Measurements from ENCODE around the gene NKAIN2. TPM values are rescaled to one million over a fixed set of nuclear protein-coding genes. Genes with fewer than 3 reads are reported as not detected.

The NKAIN2 gene
- total RNA-seq, 2 donors from 2014 or later, result 0.29 TPM; not detected in 1

- H3K27me3 Mint-ChIP-seq (ENCODE audit: insufficient read depth), result no peaks in the 10 kb centered on the region
- no peaks in the 10 kb centered on the region for H3K36me3 Mint-ChIP-seq (ENCODE audit: low read depth)
- H3K27me3 ChIP-seq (ENCODE audit: control insufficient read depth, insufficient read depth, low read length, poor library complexity, severe bottlenecking), result peaks cover under 1% of the 10 kb centered on the region
- no peak for TF ChIP-seq CTCF (conservative IDR thresholded peaks at IDR 0.05)
- H3K27ac ChIP-seq (ENCODE audit: low read depth, low read length), result no peak overlapping the region
- no peak overlapping the region for H3K27ac Mint-ChIP-seq
- H3K4me3 Mint-ChIP-seq, result no peak overlapping the region
- DNase-seq, result no peak
- no peaks in the 10 kb centered on the region for H3K36me3 ChIP-seq (ENCODE audit: control insufficient read depth, insufficient read depth, low read length)
- H3K4me1 ChIP-seq (ENCODE audit: control insufficient read depth, insufficient read depth, low read length), result no peaks in the 10 kb centered on the region
- peaks cover under 1% of the 10 kb centered on the region for H3K4me1 Mint-ChIP-seq
- H3K9ac ChIP-seq (ENCODE audit: extremely low read depth, low read length, poor library complexity, severe bottlenecking), result no peak overlapping the region
- H3K9me3 Mint-ChIP-seq, result no peaks in the 10 kb centered on the region
- no peak overlapping the region for H3K4me3 ChIP-seq (ENCODE audit: low read length)
- H3K9me3 ChIP-seq (ENCODE audit: control insufficient read depth, low read length), result no peaks in the 10 kb centered on the region
- 89% methylated on average over 4 of the region's 5 CpGs; no CpG with 5 or more reads in 1 of the 2 experiments for WGBS, 2 experiments (ENCODE audit: insufficient coverage in 1 of 2, insufficient read length in 1 of 2)
These were observed 248.5 kb downstream of the NKAIN2 start for GRCh38 chr6:124052120-124052519.

- Histone ChIP-seq H3K4me1 (ENCODE audit: control insufficient read depth, insufficient read depth, low read length) (peaks cover 4% of the 10 kb centered on the region), H3K4me3 (ENCODE audit: low read length) (no peak overlapping the region), H3K9ac (ENCODE audit: extremely low read depth, low read length, poor library complexity, severe bottlenecking) (no peak overlapping the region), H3K9me3 (ENCODE audit: control insufficient read depth, low read length) (no peaks in the 10 kb centered on the region), H3K36me3 (ENCODE audit: control insufficient read depth, insufficient read depth, low read length) (no peaks in the 10 kb centered on the region), H3K27me3 (ENCODE audit: control insufficient read depth, insufficient read depth, low read length, poor library complexity, severe bottlenecking) (no peaks in the 10 kb centered on the region), H3K27ac (ENCODE audit: low read depth, low read length) (no peak overlapping the region)
- no peak for TF ChIP-seq CTCF (conservative IDR thresholded peaks at IDR 0.05)
- H3K9me3 Mint-ChIP-seq, result no peaks in the 10 kb centered on the region
- H3K27ac Mint-ChIP-seq, result no peak overlapping the region
- DNase-seq, result no peak
- H3K36me3 Mint-ChIP-seq (ENCODE audit: low read depth), result no peaks in the 10 kb centered on the region
- H3K4me3 Mint-ChIP-seq, result no peak overlapping the region
- peaks cover 7% of the 10 kb centered on the region for H3K4me1 Mint-ChIP-seq
- WGBS, 2 experiments (ENCODE audit: insufficient coverage in 1 of 2, insufficient read length in 1 of 2), result 81 to 100% methylated on average over 1 to 2 of the region's 2 CpGs
- H3K27me3 Mint-ChIP-seq (ENCODE audit: insufficient read depth), result no peaks in the 10 kb centered on the region
These were observed 249.7 kb downstream of the NKAIN2 start for GRCh38 chr6:124053315-124053714.

GRCh38 chr6:124054034-124054433 is 250.4 kb downstream of the NKAIN2 start:
- no peaks in the 10 kb centered on the region for H3K27me3 Mint-ChIP-seq (ENCODE audit: insufficient read depth)

More at GRCh38 chr6:124054034-124054433, 250.4 kb downstream of the NKAIN2 start:
- H3K27ac ChIP-seq (ENCODE audit: low read depth, low read length), result no peak overlapping the region
- no peak for DNase-seq
- no peak overlapping the region for H3K9ac ChIP-seq (ENCODE audit: extremely low read depth, low read length, poor library complexity, severe bottlenecking)
- Mint-ChIP-seq H3K27ac (no peak overlapping the region), H3K9me3 (no peaks in the 10 kb centered on the region), H3K4me3 (no peak overlapping the region), H3K4me1 (peaks cover 7% of the 10 kb centered on the region), H3K36me3 (ENCODE audit: low read depth) (no peaks in the 10 kb centered on the region)
- H3K4me1 ChIP-seq (ENCODE audit: control insufficient read depth, insufficient read depth, low read length), result peaks cover 4% of the 10 kb centered on the region
- H3K9me3 ChIP-seq (ENCODE audit: control insufficient read depth, low read length), result no peaks in the 10 kb centered on the region
- TF ChIP-seq CTCF (conservative IDR thresholded peaks at IDR 0.05), result no peak
- no peaks in the 10 kb centered on the region for H3K36me3 ChIP-seq (ENCODE audit: control insufficient read depth, insufficient read depth, low read length)
- H3K27me3 ChIP-seq (ENCODE audit: control insufficient read depth, insufficient read depth, low read length, poor library complexity, severe bottlenecking), result no peaks in the 10 kb centered on the region
- no peak overlapping the region for H3K4me3 ChIP-seq (ENCODE audit: low read length)
